ENCODE data around the gene SMIM11.

Gene SMIM11

GRCh38 chr21:34344584-34344983 lies 30.7 kb upstream of the SMIM11 start:
- DNase-seq (ENCODE audit: insufficient read length, low spot score): no peak
- FAIRE-seq: no peak
- TF ChIP-seq, protein P1, sequence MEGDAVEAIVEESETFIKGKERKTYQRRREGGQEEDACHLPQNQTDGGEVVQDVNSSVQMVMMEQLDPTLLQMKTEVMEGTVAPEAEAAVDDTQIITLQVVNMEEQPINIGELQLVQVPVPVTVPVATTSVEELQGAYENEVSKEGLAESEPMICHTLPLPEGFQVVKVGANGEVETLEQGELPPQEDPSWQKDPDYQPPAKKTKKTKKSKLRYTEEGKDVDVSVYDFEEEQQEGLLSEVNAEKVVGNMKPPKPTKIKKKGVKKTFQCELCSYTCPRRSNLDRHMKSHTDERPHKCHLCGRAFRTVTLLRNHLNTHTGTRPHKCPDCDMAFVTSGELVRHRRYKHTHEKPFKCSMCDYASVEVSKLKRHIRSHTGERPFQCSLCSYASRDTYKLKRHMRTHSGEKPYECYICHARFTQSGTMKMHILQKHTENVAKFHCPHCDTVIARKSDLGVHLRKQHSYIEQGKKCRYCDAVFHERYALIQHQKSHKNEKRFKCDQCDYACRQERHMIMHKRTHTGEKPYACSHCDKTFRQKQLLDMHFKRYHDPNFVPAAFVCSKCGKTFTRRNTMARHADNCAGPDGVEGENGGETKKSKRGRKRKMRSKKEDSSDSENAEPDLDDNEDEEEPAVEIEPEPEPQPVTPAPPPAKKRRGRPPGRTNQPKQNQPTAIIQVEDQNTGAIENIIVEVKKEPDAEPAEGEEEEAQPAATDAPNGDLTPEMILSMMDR (IDR thresholded peaks at IDR 0.05; ENCODE audit: insufficient read depth, missing control alignments): no peak

DNA sequence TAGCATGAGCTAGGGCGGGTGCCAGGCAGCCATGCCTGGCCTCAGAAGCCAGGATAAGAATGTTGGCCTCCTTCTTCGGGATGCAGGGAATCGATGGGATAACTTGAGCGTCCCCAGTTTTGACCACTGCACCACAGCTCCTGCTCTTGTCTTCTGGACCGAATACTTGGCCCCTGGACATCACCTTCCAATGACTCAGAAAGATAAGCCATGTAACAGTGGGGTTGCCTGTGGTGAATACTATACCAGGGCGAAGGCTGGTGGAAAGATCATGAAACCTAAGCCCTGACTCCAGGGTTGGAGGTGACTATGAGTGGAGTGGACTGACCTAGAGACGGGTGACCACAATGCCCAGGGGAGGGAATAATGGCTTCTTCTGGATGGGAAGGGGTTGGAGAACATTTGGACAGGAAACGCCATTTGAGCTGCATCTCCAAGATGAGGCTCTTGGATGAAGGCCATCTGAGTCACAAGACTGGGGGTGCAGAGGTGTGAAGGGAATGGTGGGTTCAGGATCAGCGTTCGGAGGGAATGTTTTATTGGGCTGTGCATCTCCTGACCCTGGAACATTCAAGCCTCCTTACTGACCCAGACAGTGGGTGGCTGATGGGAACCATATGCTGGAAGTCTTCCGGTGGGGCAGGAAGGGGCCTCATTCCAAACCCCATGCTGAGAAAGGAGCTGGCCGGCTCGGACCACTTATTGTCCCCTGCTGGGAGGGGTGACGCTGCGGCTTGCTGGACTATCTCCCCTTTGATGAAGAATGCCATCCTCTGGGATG lies 30.0 kb upstream of the SMIM11 start:
- DNase-seq (ENCODE audit: insufficient read length, low spot score) (no peak), FAIRE-seq (no peak)
- TF ChIP-seq, protein P1 (IDR thresholded peaks at IDR 0.05; ENCODE audit: insufficient read depth, missing control alignments): no peak

DNA sequence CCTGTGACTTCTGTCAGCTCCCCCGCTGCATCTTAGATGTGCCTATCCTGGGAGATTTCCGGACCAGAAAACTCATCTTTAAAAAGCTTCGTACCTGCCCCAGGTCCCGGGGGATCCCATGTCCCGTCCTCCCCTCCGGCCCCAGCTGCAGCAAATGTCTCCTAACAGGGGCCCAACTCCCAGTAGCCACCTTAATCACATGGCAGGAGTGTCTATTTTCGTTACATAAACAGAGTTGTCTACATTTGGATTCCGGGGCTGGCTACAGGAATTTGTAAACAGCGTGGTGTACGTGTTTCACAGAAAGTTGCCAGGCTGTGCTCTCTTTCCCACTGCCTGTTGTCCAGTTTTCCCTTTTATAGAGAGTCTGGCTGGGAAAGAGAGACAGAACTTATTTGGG lies 29.4 kb upstream of the SMIM11 start:
- TF ChIP-seq, protein P1 (IDR thresholded peaks at IDR 0.05; ENCODE audit: insufficient read depth, missing control alignments): no peak
- DNase-seq (ENCODE audit: insufficient read length, low spot score): no peak
- FAIRE-seq: no peak

DNA sequence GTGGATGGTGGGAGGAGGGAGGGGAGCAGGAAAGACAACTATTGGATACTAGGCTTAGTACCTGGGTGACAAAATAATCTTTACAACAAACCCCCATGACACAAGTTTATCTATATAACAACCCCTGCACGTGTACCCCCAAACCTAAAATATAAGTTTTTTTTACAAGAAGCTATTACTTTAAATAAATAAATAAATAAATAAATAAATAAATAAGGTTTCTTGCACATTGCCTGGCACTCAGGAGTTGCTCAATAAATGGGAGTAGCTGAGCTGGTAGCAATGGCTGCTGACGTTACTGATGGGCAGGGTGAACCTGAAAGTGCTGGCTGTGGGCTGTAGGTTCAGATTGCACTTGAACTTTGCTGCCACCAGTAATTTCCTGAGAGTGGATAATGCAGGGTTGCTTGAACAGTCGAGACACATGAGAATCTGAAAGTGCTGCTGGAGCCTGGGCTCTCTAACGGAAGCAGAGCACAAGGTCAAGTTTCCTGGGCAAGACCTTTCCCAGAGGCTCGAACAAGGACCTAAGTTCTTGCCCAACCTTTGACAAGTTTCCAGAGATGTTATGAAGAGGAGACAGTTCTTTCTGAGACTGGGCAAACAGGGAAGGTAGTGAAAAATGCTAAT lies 26.3 kb upstream of the SMIM11 start:
- DNase-seq (ENCODE audit: insufficient read length, low spot score) (no peak), FAIRE-seq (no peak)
- TF ChIP-seq, protein P1 (IDR thresholded peaks at IDR 0.05; ENCODE audit: insufficient read depth, missing control alignments): no peak

- FAIRE-seq (no peak), DNase-seq (ENCODE audit: insufficient read length, low spot score) (no peak)
- TF ChIP-seq, protein P1 (IDR thresholded peaks at IDR 0.05; ENCODE audit: insufficient read depth, missing control alignments): peak; percentile 67
Measured at GRCh38 chr21:34351786-34352241, 23.5 kb upstream of the SMIM11 start.

- FAIRE-seq (no peak), DNase-seq (ENCODE audit: insufficient read length, low spot score) (no peak)
- TF ChIP-seq, protein P1 (IDR thresholded peaks at IDR 0.05; ENCODE audit: insufficient read depth, missing control alignments): no peak
Measured at GRCh38 chr21:34352556-34352955, 22.8 kb upstream of the SMIM11 start.

DNA sequence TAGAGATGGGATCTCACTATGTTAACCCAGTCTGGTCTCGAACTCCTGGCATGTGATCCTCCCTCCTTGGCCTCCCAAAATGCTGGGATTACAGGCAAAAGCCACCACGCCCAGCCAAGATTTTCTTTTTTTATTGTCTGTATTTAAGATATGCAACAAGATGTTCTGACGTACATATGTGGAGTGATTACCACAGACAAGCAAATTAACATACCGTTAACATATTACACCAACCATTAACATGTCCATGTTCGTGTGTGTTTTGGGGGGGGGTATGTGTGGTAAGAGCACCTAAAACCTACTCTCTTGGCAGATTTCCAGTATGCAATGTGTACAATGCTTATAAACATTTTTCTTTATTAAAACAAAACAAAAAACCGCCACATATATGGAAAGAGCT lies 22.1 kb upstream of the SMIM11 start:
- no peak for FAIRE-seq
- TF ChIP-seq, protein P1 (IDR thresholded peaks at IDR 0.05; ENCODE audit: insufficient read depth, missing control alignments): no peak
- DNase-seq (ENCODE audit: insufficient read length, low spot score): no peak

Data from D721Med (cell line).